Measurements from ENCODE around the gene BRWD1.
"Not testable (repeated sequence)": the region's sequence is repeated elsewhere in the genome, so short reads cannot be mapped to it uniquely, and the experiment has no call there.

Gene BRWD1

GRCh38 chr21:39164523-39164922, 148.9 kb downstream of the BRWD1 start:
- DNase-seq, result no peak

- DNase-seq, result no peak
Measured at GRCh38 chr21:39161064-39161463, 152.4 kb downstream of the BRWD1 start.

- DNase-seq, result peak; percentile 96
Measured at GRCh38 chr21:39159342-39160063, 153.9 kb downstream of the BRWD1 start.

- not testable (repeated sequence) for DNase-seq
Measured at GRCh38 chr21:39157241-39157640, 156.2 kb downstream of the BRWD1 start.

GRCh38 chr21:39156024-39156423, 157.4 kb downstream of the BRWD1 start:
- no peak for DNase-seq

- DNase-seq, result no peak
Measured at GRCh38 chr21:39155578-39155977, 157.9 kb downstream of the BRWD1 start.

- DNase-seq, result no peak
Measured at GRCh38 chr21:39153842-39154241, 159.6 kb downstream of the BRWD1 start.

- DNase-seq, result no peak
Measured at GRCh38 chr21:39153373-39153772, 160.1 kb downstream of the BRWD1 start.

- no peak for DNase-seq
Measured at GRCh38 chr21:39152271-39152670, 161.2 kb downstream of the BRWD1 start.

- DNase-seq, result no peak
Measured at GRCh38 chr21:39150877-39151276, 162.6 kb downstream of the BRWD1 start.

- DNase-seq, result no peak
Measured at GRCh38 chr21:39150316-39150715, 163.1 kb downstream of the BRWD1 start.

GRCh38 chr21:39149882-39150281, 163.6 kb downstream of the BRWD1 start:
- DNase-seq, result no peak

GRCh38 chr21:39148975-39149374, 164.5 kb downstream of the BRWD1 start:
- DNase-seq, result no peak

- no peak for DNase-seq
Measured at GRCh38 chr21:39144191-39144590, 169.2 kb downstream of the BRWD1 start.

GRCh38 chr21:39142972-39143371, 170.5 kb downstream of the BRWD1 start:
- DNase-seq, result no peak

GRCh38 chr21:39141502-39141901, 171.9 kb downstream of the BRWD1 start:
- DNase-seq, result peak; percentile 88

- DNase-seq, result no peak
Measured at GRCh38 chr21:39137248-39138178, 175.9 kb downstream of the BRWD1 start.

- DNase-seq, result no peak
Measured at GRCh38 chr21:39136711-39137110, 176.7 kb downstream of the BRWD1 start.

- DNase-seq, result not testable (repeated sequence)
Measured at GRCh38 chr21:39136138-39136537, 177.3 kb downstream of the BRWD1 start.

GRCh38 chr21:39134288-39134810, 179.1 kb downstream of the BRWD1 start:
- DNase-seq, result no peak
